Fibroblast of lung (primary cell): ENCODE measurements around the gene MBNL2.

Source experiments
- EZH2 ChIP-seq: IDR thresholded peaks from 2 replicates; pipeline ENCODE4 v1.5.1; 2012; ENCODE audit warnings: low read length, control low read depth, mild to moderate bottlenecking; ENCODE audit errors: missing control alignments
- TF ChIP-seq, protein P1 (sequence below), 2 donors: IDR thresholded peaks in 1 of 2; conservative IDR thresholded peaks in 1 of 2; 1 replicate in 1 of 2; 2 replicates in 1 of 2; pipeline ENCODE4 v1.5.1; 2011 to 2012; ENCODE audit warnings: low read length in 2 of 2, control low read depth in 1 of 2, inconsistent platforms in 1 of 2, low read depth in 1 of 2, mild to moderate bottlenecking in 1 of 2

- TF ChIP-seq, protein P1, sequence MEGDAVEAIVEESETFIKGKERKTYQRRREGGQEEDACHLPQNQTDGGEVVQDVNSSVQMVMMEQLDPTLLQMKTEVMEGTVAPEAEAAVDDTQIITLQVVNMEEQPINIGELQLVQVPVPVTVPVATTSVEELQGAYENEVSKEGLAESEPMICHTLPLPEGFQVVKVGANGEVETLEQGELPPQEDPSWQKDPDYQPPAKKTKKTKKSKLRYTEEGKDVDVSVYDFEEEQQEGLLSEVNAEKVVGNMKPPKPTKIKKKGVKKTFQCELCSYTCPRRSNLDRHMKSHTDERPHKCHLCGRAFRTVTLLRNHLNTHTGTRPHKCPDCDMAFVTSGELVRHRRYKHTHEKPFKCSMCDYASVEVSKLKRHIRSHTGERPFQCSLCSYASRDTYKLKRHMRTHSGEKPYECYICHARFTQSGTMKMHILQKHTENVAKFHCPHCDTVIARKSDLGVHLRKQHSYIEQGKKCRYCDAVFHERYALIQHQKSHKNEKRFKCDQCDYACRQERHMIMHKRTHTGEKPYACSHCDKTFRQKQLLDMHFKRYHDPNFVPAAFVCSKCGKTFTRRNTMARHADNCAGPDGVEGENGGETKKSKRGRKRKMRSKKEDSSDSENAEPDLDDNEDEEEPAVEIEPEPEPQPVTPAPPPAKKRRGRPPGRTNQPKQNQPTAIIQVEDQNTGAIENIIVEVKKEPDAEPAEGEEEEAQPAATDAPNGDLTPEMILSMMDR (conservative IDR thresholded peaks at IDR 0.05 in 1 of 2, IDR thresholded peaks at IDR 0.05 in 1 of 2; ENCODE audit: low read depth in 1 of 2, low read length in 2 of 2): no peak
- TF ChIP-seq EZH2: no peak
These were observed 192.3 kb downstream of the MBNL2 start for GRCh38 chr13:97414392-97414791.
